Gastroesophageal sphincter (tissue), 3 donors: ENCODE measurements around the gene COX5A.

Experiments
- POLR2A ChIP-seq, 2 donors: fragments of 450-650 bp; IDR thresholded peaks; one replicate each; pipeline ENCODE4 v1.6.1; 2017; ENCODE audit warnings: antibody characterized with exemption in 2 of 2, mild to moderate bottlenecking in 2 of 2, moderate library complexity in 1 of 2
- TF ChIP-seq, protein P1 (sequence below), 4 experiments: fragments of 200-600 bp in 2 of 4; fragments of 450-650 bp in 2 of 4; sonication (generic) in 1 of 4; IDR thresholded peaks; one replicate each; pipeline ENCODE4 v1.5.1; 2017 to 2019; ENCODE audit warnings: antibody characterized with exemption in 4 of 4, mild to moderate bottlenecking in 2 of 4, moderate library complexity in 2 of 4

DNA sequence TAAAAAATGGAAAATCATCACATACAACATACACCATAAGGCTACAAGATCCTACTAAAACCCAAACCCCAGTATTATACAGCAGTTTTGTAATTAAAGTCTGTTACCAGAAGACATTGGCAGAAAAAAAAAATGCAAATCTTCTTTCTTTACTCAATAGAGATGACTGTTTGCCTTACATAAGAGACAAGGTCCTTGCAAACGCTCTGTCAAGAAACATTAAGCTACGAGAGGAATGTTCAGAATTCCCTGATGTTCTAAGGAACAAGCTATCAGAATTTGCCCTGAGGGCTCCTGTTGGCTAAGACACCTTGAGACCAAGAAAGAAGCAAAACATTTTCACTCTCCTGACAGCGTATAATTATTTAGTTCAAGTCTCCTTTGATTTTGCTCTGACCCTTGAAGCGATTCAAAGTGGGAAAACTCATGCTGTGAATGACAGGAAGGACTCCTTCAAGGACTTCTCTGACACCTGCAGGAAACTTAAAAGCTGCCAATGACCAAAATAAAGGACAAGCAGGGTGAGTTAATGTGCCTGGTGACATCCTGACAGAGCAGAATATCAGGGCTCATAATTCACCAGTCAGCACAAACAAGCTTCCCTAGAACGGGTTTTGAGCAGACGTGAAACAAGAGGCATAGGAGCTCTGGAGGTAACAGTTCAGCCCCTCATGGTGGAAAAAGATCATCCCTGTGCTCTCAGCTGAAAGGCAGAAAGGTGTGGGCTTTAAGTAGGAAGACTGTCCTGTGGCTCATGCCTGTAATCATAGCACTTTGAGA lies 67.2 kb downstream of the COX5A start:
- TF ChIP-seq, protein P1, sequence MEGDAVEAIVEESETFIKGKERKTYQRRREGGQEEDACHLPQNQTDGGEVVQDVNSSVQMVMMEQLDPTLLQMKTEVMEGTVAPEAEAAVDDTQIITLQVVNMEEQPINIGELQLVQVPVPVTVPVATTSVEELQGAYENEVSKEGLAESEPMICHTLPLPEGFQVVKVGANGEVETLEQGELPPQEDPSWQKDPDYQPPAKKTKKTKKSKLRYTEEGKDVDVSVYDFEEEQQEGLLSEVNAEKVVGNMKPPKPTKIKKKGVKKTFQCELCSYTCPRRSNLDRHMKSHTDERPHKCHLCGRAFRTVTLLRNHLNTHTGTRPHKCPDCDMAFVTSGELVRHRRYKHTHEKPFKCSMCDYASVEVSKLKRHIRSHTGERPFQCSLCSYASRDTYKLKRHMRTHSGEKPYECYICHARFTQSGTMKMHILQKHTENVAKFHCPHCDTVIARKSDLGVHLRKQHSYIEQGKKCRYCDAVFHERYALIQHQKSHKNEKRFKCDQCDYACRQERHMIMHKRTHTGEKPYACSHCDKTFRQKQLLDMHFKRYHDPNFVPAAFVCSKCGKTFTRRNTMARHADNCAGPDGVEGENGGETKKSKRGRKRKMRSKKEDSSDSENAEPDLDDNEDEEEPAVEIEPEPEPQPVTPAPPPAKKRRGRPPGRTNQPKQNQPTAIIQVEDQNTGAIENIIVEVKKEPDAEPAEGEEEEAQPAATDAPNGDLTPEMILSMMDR (IDR thresholded peaks at IDR 0.05) = no peak
- TF ChIP-seq POLR2A (IDR thresholded peaks at IDR 0.05) = no peak
